ENCODE measurements around the gene SKAP1.

- TF ChIP-seq POLR2A (IDR thresholded peaks at IDR 0.05; ENCODE audit: low read length) (no peak), GATA1 (IDR thresholded peaks at IDR 0.05; ENCODE audit: low read depth, low read length) (no peak)
These were observed 61.6 kb downstream of the SKAP1 start for GRCh38 chr17:48368352-48368908.

Data from erythroblast (primary cell).